GM21717 (cell line): ENCODE measurements around the gene LGR4.
A peak's percentile ranks its signal among the peaks of the same experiment; 100 is the strongest.

Source experiments
- ATAC-seq: cut with Tn5 transposase; IDR thresholded peaks from one replicate; pipeline ENCODE4 v1.9.1; 2021; ENCODE audit warnings: mild to moderate bottlenecking, moderate library complexity; ENCODE audit not compliant: unreplicated experiment

LGR4 gene

DNA sequence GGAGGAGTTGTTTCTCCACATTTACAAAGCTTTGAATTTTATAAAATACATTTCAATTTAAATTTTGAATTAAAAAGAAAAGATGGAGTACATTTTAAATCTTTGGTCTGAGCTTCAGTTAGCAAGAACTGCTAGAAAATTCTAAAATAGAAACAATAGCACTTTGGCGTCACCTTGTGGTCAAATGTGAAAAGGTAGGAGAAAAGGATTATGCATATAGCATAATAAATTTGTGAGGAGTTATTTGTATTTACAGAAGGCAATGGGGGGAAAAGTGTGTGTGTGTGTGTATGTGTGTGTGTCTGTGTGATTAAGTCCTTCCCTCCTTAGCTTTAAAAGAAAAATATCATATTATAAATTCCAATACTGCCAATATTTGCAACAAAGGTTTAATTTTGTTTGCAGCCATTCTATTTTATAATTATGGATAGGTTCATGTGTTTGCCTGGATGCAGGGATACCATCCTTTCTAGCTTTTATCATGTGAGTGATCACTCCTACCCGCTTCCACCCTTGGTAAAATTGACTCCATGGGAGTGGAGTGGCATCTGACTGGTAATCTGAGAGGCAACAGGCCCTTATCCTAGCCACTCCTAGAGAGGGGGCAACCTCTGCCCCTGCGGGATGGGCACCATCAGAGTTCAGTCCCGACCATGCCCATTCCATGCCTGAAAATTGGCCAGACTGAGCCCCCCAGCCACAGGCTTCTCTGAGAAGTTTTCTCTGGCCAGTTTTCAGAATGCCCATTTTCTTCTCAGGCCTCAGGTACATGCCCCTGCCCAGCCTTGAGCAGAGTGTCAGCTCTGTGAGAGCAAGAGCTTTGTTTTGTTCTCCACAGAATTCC, 13.6 kb upstream of the LGR4 start:
- ATAC-seq = no peak

DNA sequence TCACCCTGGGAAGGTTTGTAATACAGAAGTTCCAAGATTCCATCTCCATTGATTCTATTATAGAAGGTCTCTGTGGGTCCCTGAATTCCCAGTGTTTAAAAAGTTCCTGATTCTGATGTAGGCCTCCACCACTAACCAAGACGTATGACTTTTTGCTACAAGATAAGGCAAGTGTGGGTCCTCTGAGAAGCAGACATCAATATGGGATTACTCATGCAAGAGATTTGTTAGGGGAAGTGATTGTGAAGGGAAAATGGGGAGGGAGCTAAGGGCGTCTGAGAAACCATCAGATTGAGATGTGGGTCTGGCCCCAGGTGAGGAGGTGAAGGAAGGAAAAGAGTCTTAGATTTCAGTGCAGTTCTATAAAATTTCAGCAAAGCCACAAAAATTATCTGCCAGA, 10.2 kb upstream of the LGR4 start:
- ATAC-seq = no peak

DNA sequence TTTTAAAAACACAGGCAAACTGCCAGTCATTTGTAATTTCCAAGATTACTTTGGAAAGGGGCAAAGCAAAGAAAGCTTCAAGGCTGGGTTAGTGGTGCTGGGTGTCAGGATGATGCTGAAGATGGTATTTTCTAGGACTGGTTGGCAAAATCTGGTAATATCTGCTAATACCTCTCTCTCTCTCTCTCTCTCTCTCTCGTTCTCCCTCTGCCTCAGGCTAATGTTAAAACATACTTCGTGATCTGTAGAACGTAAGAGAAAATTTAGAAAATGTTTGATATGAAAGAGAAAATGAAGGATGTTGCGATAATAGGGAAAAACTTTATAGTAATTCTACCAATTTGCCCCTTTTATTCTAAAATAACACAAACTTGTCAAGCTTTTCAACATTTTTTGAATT, 9.4 kb upstream of the LGR4 start:
- no peak for ATAC-seq

DNA sequence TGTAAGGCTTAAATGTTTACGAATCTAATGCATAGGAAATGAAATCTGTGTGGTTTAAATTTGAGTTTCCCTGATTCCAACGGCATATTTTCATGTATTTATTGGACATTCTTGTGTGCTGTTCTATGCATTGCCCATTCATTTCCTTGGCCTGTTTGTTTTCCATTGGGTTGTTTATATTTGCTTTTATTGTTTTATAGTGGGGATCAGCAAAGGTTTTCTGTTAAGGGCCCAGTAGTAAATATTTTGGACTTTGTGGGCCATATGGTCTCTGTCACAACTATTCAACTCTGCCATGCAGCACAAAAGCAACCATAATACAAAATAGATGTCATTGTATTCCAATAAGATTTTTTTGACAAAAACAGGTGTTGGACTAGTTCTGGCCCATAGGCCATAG, 5.2 kb upstream of the LGR4 start:
- ATAC-seq = no peak

DNA sequence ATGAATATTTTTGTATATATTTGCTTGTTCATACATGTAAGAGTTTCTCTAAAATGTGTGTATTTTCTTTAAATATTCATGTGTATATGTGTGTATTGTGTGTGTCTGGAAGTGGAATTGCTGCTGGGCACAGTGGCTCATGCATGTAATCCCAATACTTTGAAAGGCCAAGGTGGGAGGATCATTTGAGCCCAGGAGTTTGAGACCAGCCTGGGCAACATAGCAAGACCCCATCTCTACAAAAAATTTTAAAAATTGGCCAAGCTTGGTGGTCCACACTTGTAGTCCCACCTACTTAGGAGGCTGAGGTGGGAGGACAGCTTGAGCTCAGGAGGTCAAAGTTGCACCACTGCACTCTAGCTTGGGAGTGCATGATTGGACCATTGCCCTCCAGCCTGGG, 4.7 kb upstream of the LGR4 start:
- ATAC-seq = no peak

DNA sequence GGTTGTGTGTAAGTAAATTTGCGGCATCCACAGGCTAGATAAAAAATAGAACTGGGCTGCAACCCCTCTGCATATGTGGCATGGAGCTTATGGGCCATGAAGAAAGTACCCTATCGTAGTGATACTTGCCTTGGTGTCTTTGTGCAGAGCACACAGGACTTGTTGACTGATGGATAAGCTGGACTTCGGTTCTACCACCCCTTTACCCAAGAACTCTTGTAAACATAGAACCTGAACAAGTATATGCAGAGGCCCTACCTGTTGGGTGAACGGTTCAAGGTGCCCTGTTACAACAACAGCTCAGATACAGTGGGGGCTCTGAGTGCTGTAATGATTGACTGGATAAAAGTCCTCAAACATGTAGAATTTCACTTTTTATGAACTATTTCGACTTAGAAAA, 3.0 kb upstream of the LGR4 start:
- no peak for ATAC-seq

DNA sequence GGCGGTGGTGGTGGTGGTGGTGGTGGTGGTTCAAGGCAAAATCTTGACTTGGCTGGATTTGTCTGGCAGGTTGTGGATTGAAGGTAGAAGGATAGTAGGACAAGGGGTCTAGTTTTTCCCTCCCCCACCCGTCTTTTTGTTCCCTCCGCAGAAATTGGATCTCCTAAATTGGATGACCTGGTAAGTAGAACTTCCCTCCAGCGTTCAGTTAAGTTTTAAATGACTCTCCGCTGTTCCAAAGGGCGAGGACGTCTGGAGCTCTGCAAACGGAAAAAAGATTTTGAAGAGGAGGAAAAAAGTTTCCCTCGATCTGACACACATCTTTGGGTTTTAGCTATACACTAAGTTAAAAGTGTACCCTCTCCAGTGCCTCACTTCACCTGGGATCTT, 422 bp upstream of the LGR4 start:
- no peak for ATAC-seq

DNA sequence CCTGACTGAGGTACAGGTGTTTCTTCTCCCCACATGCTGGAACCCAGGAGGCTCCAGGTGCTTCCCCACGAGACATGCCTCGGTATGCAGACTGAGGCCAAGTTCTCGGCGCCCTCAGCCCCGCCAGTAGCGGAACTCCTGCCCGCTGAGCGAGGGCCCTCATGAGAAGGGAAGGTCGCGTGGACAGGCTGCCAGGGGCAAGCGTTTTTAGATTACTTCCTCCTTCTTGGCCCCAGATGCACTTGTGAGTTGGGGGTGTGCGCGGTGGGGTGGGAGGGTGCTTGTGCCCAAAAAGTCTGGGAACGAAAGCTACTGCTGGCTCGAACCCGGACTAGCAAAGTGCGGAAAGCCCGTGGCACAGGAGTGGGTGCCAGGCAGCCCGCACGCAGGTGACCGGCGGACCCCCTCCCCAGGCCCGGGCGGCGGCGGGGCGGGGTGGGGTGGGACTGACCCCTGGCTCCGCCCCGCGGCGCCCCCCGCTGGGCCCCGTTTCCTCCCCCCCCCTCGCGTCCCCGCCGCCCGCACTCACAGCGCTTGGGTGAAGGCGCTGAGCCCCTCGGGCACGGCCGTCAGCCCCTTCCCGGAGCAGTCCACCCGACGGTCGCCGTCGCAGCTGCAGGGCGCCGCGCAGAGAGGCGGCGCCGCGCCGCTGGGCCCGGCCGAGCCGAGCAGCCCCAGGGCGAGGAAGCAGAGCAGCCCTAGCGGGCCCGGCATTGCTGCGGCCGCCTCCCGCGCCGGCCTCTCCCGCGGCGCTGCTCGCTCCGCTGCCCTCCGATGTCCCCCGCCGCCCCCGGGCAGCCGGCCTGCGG, 797 bp downstream of the LGR4 start:
- peak; percentile 41 for ATAC-seq

DNA sequence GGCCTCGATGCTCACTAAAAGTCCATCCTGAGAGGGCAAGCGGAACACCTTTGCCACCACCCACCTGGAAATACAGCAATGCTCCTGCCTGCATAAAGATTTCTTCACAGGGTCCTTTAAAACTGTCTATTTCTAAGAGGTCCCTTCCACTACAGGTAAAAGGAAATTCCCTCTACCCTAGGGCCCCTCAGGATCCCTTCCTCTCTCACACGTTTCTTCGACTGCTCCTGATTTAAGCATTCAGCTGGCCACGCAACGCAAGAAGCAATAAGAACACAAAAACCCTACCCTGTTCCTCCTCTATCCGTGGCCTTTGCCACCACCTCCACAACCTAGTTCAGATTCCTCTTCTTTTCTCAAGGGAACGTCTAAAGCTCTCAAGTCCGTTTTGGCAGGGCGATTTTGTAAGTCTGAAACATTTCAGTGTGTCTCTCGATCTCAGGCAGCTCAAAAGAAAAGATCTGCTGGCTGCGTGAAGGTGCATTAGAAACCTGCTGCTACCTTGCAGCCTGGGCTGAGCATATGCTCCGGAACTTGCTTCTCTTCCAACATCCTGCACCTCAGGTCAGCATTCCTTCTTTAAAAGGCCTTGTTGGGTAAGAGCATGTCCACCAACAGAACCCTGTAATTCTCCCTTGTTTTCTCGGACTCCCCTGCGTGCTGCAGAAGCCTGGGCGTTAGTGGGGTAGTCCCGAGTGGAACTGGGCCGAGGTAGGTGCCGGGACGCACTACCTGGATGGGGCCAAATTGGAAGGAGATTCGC, 1.6 kb downstream of the LGR4 start:
- no peak for ATAC-seq

DNA sequence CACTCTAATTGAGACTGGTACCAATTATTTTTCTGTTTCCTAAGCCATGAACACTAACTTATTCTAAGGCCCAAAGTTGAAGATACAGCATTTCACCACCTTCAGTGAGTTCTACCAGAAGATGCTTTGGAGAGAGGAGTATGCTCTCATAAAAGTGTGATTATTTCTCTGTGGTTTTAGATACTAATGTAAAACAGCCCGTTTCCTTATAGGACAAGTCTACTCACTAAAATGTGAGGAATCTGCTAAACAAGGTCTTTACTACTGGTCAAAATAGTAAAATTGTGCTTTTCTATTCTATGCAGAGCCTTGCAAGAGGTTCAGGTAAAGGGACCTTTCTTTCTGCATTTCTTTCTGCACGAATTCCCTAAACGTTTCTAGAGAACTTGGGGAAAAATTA, 2.4 kb downstream of the LGR4 start:
- no peak for ATAC-seq

DNA sequence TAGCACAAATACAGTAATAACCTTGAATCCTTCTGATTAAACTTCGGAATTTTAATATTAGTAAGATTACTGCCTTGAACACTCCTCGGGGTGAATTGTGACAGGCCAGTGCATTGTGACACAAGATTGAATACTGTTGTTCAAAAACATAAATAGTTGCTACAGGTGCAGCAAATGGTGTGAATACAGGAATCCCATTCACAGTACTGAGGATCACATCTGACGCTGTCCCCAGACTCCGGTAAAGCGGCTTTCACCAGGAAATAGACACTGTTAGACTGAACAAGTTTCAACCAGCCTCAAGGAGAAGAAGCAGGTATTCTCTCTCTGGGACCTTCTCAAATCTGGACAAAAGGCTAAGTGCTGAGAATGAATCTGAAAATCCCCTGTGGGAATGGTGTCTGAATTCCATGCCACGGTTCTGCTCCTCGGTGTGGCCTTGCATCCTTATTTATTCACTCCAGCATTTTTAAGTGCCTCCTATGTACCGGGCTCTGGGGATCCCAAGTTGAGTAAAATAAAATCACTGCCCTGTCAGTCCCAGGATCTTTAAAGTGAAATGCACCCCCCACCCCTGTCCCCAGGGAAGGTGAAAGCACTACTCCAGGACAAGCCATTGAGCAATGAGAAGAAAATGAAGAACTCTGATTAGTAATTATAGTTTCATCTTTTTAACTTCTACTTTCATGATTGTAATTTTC, 3.4 kb downstream of the LGR4 start:
- ATAC-seq = no peak

DNA sequence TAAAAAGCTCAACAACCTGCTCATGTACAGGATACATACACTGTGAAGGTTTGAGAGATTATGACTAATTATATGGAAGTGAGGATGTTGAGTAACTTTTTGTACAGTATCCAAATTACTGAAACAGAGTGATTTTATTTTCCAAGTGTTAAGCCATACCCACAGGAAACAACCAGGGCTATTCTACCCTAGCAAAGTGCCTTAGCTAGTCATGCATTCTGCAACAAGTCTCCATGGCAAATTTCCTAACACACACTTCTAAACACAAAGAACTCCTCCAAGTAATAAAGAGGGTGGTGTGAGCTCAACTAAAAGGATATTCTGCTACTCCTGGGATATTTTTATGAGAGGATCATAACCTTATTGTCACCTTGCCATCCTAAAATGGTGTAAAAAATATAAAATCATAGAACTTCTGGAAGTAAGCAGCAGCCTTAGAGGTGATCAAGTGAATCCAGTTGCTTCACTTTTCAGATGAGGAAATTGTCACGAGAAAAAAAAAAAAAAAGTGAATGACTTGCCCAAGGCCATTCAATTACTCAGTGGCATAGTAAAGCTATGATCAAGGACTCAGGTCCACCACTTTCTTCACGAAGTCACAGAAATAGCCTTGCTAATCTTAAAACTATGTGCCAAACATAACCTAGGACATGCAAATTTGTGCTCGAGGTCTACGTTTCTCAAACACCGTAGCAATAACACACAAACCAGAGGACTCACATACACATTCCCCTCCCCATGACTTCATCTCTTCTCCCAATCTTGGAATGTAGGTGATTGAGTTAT, 4.2 kb downstream of the LGR4 start:
- ATAC-seq = no peak

DNA sequence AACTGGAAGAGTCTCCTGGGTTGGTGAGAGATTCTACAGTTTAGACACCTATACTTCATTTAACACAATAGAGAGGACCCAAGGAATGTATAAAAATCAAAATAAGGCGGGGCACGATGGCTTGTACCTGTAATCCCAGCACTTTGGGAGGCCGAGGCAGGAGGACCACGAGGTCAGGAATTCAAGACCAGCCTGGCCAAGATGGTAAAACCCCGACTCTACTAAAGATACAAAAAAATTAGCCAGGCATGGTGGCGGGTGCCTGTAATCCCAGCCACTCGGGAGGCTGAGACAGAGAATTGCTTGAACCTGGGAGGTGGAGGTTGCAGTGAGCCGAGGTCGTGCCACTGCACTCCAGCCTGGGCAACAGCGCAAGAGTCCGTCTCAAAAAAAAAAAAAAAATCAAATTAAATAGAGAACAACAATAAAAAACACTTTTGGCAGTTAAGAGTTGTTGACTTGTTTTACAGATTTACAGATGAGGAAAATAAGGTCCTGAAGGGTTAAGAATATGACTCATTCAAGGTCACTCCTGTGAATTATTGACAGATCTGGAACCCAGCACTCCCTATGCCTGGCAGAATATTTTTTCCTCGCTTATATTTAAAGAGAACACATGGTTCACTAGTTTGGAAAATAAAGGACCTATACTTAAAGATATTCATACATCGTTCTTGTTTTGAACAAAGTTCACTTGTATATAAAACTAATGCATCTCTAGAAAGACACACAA, 5.2 kb downstream of the LGR4 start:
- no peak for ATAC-seq

DNA sequence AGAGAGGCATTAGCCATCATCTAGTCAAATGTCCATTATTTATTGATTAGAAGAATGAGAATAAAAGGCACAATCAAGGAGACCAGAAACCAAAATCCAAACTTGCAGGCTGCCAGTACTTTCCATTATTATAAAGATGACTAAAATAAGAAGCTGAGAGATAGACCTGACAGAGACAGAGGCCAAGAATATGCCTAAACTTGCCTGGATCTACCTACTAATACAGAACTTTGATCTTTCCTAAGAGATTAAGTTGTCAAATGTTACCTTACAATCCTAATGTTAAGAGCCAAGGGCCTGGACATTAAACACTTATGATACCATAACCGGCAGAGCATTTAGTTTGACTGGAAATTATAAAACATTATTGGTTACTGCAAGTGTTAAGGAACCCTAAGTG, 6.2 kb downstream of the LGR4 start:
- no peak for ATAC-seq

DNA sequence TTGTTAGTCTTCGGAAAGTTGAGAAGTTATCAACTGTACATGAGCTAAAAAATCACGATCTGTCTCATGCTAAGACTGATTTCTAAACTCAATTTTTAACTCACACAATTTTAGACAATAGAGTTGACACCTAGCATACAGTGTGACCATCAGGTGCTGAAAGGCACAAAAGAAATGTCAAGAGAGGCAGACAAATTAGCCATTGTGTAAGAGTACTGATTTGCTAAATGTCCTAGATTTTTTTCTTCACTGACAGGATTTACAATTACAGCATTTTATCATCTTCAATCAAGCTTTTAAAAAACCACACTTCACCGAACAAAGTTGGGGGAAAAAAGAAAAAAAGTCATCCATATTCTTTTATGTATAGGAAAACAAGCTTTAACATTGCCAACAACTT, 7.0 kb downstream of the LGR4 start:
- no peak for ATAC-seq

DNA sequence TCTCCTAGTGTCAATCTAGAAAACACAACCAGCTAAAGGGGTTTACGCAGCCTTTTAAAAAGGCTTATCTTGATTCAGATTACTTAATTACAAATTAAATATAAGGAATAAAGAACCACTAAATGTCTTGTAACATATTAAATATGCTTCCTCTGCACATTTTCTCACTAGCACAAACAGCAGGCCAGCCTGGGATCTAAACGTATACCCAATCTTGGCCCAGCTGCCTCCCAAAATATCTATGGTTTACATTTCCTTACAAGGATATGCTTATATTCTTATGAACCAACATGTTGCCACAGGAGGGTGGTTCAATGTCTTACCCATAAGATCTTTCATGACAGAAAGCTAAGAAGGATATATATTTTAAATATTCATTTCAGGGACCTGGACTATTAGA, 7.7 kb downstream of the LGR4 start:
- no peak for ATAC-seq

DNA sequence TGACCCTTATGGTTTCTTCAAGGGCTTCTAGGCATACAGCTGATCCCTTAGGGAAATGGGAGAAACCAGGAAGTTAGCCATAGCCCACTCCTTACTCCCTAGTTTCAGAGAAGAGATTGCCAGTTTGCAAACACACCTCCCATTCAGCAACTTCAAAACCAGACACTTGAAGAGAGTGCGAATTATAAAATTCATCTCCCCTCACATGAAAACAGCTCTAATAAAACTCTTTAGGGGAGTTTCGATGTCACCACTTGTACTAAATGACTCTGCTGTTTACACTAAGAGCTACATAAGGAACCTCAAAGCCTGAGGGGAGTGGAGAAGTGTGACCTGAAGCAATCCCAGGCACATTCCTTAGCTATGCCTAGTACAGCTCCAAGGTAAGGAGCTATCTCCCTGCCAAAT, 8.3 kb downstream of the LGR4 start:
- no peak for ATAC-seq

DNA sequence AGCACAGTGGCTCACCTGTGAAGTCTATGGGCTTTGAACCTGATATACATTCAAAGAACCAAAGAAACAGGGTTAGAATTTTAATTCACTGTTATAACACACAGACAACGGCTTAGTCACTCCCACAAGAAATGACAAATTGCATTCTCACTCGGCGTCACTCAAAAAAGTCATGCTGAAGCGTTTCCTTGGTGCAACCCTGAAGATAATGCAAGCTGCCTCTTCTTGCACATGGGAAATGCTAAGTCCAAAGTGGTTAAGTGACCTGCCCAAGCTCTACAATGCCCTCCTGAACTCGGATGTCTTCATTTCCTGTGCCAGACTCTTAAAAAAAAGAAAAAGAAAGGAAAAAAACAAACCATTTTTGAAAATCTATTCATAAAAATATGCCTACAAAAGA, 10.0 kb downstream of the LGR4 start:
- ATAC-seq = no peak

DNA sequence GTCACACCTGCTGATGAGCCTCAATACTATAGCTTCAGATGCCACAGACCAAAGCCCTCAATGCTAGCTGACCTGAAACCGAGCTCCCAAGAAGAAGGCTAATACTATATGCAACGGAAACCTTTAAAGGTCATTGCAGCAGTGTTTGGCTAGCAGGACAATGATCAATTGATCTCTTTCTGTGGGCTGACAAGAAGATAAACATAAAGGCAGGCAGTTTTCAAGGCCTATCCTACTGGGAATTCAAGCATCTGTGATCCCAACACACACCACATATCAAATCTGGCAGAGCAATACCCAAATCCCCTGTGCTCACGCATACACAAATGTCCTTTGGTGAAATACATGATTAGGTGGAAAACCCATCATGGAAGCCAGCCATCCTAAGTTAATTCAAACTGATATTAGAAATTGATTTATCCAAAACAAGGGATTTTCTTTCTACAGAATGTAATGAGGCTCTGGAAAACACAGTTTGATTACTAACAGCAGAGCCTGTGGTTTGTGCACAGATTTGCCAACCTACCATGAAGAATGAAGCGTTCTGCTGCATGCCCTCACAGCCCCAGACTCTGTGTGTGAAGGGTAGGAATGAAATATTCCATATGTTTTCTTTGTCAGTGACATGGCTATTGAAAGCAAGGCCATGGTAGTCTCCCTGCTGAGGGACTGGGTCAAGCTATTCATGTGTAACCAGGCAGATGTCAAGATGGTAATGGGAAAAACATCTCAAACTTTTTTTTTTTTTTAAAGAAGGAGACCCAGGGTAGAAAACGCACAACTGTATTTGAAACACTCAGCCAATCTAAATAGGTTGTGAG, 12.2 kb downstream of the LGR4 start:
- ATAC-seq = no peak
